Stimulated activated naive B cell treated with anti-CD40 and anti-IgM and Interleukin-4, amounts not matched to agents 10 μg/mL and 1 μg/mL and 100 μg/mL, for 72 hours (primary cell): ENCODE results near the gene OR51F2.
"Not testable (repeated sequence)": the region's sequence is repeated elsewhere in the genome, so short reads cannot be mapped to it uniquely, and the experiment has no call there.

ENCODE experiments used
- ATAC-seq, 2 donors: fragments of 150-1000 bp; cut with Tn5 transposase; replicated peaks; 2 replicates each; pipeline ENCODE4 v1.10.0; 2021; ENCODE audit warnings: moderate library complexity in 1 of 2
- DNase-seq: peaks from one replicate; pipeline ENCODE4 v3.0.0; 2021
- H3K27ac Mint-ChIP-seq: one replicate; pipeline ENCODE4 v1.8.0; 2022; ENCODE audit warnings: mild to moderate bottlenecking, mixed read lengths
- H3K27me3 Mint-ChIP-seq, 2 donors: one replicate each; pipeline ENCODE4 v1.8.0; 2022; ENCODE audit warnings: mixed read lengths in 2 of 2
- H3K36me3 Mint-ChIP-seq, 2 donors: one replicate each; pipeline ENCODE4 v1.8.0; 2022; ENCODE audit warnings: mixed read lengths in 2 of 2, mild to moderate bottlenecking in 1 of 2
- H3K4me1 Mint-ChIP-seq, 2 donors: one replicate each; pipeline ENCODE4 v1.8.0; 2022; ENCODE audit warnings: mixed read lengths in 2 of 2, mild to moderate bottlenecking in 1 of 2
- H3K4me3 Mint-ChIP-seq, 2 donors: one replicate each; pipeline ENCODE4 v1.8.0; 2022; ENCODE audit warnings: mild to moderate bottlenecking in 2 of 2, mixed read lengths in 2 of 2, moderate library complexity in 1 of 2
- H3K9me3 Mint-ChIP-seq, 2 donors: one replicate each; pipeline ENCODE4 v1.8.0; 2022; ENCODE audit warnings: mixed read lengths in 2 of 2, mild to moderate bottlenecking in 1 of 2

OR51F2 gene

GRCh38 chr11:4821021-4821420 is at the start of gene OR51F2:
TSS of gene OR51F2 (plus strand) at chr11:4821321. CDS start at chr11:4821422, 101 bp downstream.
- Mint-ChIP-seq H3K36me3 (no peaks in the 10 kb centered on the region), H3K4me3 (no peak within 1 kb of the TSS), H3K4me1 (no peaks in the 10 kb centered on the region), H3K27me3 (peaks cover 10 to 18% of the 10 kb centered on the region in 2 donors), H3K9me3 (no peaks in the 10 kb centered on the region), H3K27ac (no peak within 1 kb of the TSS)
- ATAC-seq, result no peak
- no peak for DNase-seq

GRCh38 chr11:4782454-4782853 is 38.7 kb upstream of the OR51F2 start:
- no peak overlapping the region for H3K27ac Mint-ChIP-seq
- H3K9me3 Mint-ChIP-seq, result peaks cover 8 to 14% of the 10 kb centered on the region in 2 donors
- H3K36me3 Mint-ChIP-seq, result no peaks in the 10 kb centered on the region
- no peaks in the 10 kb centered on the region for H3K4me1 Mint-ChIP-seq
- H3K27me3 Mint-ChIP-seq, result peaks cover 0 to 10% of the 10 kb centered on the region in 2 donors
- ATAC-seq (no peak), DNase-seq (no peak)
- H3K4me3 Mint-ChIP-seq, result no peak overlapping the region

GRCh38 chr11:4797206-4797605 is 23.9 kb upstream of the OR51F2 start:
- Mint-ChIP-seq H3K4me3 (no peak overlapping the region), H3K27ac (no peak overlapping the region), H3K36me3 (no peaks in the 10 kb centered on the region), H3K9me3 (no peaks in the 10 kb centered on the region), H3K4me1 (no peaks in the 10 kb centered on the region), H3K27me3 (peaks cover 0 to 5% of the 10 kb centered on the region in 2 donors)
- DNase-seq (no peak), ATAC-seq (no peak)

- no peaks in the 10 kb centered on the region for H3K27me3 Mint-ChIP-seq
- ATAC-seq (no peak), DNase-seq (no peak)
- no peaks in the 10 kb centered on the region for H3K4me1 Mint-ChIP-seq
- no peaks in the 10 kb centered on the region for H3K36me3 Mint-ChIP-seq
- H3K9me3 Mint-ChIP-seq, result no peaks in the 10 kb centered on the region
- H3K4me3 Mint-ChIP-seq, result no peak overlapping the region
- H3K27ac Mint-ChIP-seq, result no peak overlapping the region
Measured at GRCh38 chr11:4798427-4799183, 22.5 kb upstream of the OR51F2 start.

GRCh38 chr11:4801316-4801715 is 19.8 kb upstream of the OR51F2 start:
- not testable (repeated sequence) for H3K36me3 Mint-ChIP-seq, DNase-seq, H3K4me1 Mint-ChIP-seq, H3K27me3 Mint-ChIP-seq, H3K4me3 Mint-ChIP-seq, H3K27ac Mint-ChIP-seq, H3K9me3 Mint-ChIP-seq, ATAC-seq

- Mint-ChIP-seq H3K4me1 (no peaks in the 10 kb centered on the region), H3K9me3 (no peaks in the 10 kb centered on the region), H3K4me3 (no peak within 1 kb of the TSS), H3K36me3 (no peaks in the 10 kb centered on the region), H3K27ac (no peak within 1 kb of the TSS), H3K27me3 (peaks cover 0 to 4% of the 10 kb centered on the region in 2 donors)
- no peak for DNase-seq
- no peak for ATAC-seq
Measured at GRCh38 chr11:4804280-4804679, 16.8 kb upstream of the OR51F2 start, which contains the start of gene OR52R1. TSS of gene OR52R1 (minus strand) at chr11:4804380. CDS start at chr11:4804380, 0 bp downstream.

- no peak overlapping the region for H3K4me3 Mint-ChIP-seq
- DNase-seq (no peak), ATAC-seq (no peak)
- H3K9me3 Mint-ChIP-seq, result no peaks in the 10 kb centered on the region
- peaks cover 0 to 7% of the 10 kb centered on the region in 2 donors for H3K27me3 Mint-ChIP-seq
- no peak overlapping the region for H3K27ac Mint-ChIP-seq
- H3K36me3 Mint-ChIP-seq, result no peaks in the 10 kb centered on the region
- H3K4me1 Mint-ChIP-seq, result no peaks in the 10 kb centered on the region
Measured at GRCh38 chr11:4808476-4808875, 12.6 kb upstream of the OR51F2 start.

- H3K27me3 Mint-ChIP-seq, result peaks cover 0 to 3% of the 10 kb centered on the region in 2 donors
- ATAC-seq (no peak), DNase-seq (no peak)
- H3K4me3 Mint-ChIP-seq, result no peak overlapping the region
- no peak overlapping the region for H3K27ac Mint-ChIP-seq
- H3K36me3 Mint-ChIP-seq, result no peaks in the 10 kb centered on the region
- H3K4me1 Mint-ChIP-seq, result no peaks in the 10 kb centered on the region
- H3K9me3 Mint-ChIP-seq, result no peaks in the 10 kb centered on the region
Measured at GRCh38 chr11:4809246-4809645, 11.9 kb upstream of the OR51F2 start.

- H3K27ac Mint-ChIP-seq, result no peak overlapping the region
- ATAC-seq (no peak), DNase-seq (no peak)
- no peak overlapping the region for H3K4me3 Mint-ChIP-seq
- no peaks in the 10 kb centered on the region for H3K9me3 Mint-ChIP-seq
- no peaks in the 10 kb centered on the region for H3K4me1 Mint-ChIP-seq
- no peaks in the 10 kb centered on the region for H3K36me3 Mint-ChIP-seq
- H3K27me3 Mint-ChIP-seq, result peaks cover 10 to 18% of the 10 kb centered on the region in 2 donors
Measured at GRCh38 chr11:4825132-4825531, 4.0 kb downstream of the OR51F2 start.

GRCh38 chr11:4826425-4826824 is 5.3 kb downstream of the OR51F2 start:
- H3K36me3 Mint-ChIP-seq, result no peaks in the 10 kb centered on the region
- H3K27me3 Mint-ChIP-seq, result peaks cover 10 to 17% of the 10 kb centered on the region in 2 donors
- no peak overlapping the region for H3K27ac Mint-ChIP-seq
- no peak overlapping the region for H3K4me3 Mint-ChIP-seq
- ATAC-seq (no peak), DNase-seq (no peak)
- H3K4me1 Mint-ChIP-seq, result no peaks in the 10 kb centered on the region
- H3K9me3 Mint-ChIP-seq, result no peaks in the 10 kb centered on the region

GRCh38 chr11:4830346-4830745 is 9.2 kb downstream of the OR51F2 start:
- no peaks in the 10 kb centered on the region for H3K9me3 Mint-ChIP-seq
- DNase-seq (no peak), ATAC-seq (no peak)
- no peak overlapping the region for H3K27ac Mint-ChIP-seq
- H3K36me3 Mint-ChIP-seq, result no peaks in the 10 kb centered on the region
- no peaks in the 10 kb centered on the region for H3K4me1 Mint-ChIP-seq
- H3K27me3 Mint-ChIP-seq, result peaks cover 0 to 9% of the 10 kb centered on the region in 2 donors
- no peak overlapping the region for H3K4me3 Mint-ChIP-seq

GRCh38 chr11:4830909-4831308 is 9.8 kb downstream of the OR51F2 start:
- Mint-ChIP-seq H3K4me3 (no peak overlapping the region), H3K4me1 (no peaks in the 10 kb centered on the region), H3K9me3 (no peaks in the 10 kb centered on the region), H3K36me3 (no peaks in the 10 kb centered on the region), H3K27ac (no peak overlapping the region), H3K27me3 (peaks cover 0 to 9% of the 10 kb centered on the region in 2 donors)
- ATAC-seq, result peak in 1 of 2 donors; percentile 25
- DNase-seq, result no peak

- Mint-ChIP-seq H3K9me3 (peaks cover 0 to 5% of the 10 kb centered on the region in 2 donors), H3K27me3 (peaks cover 0 to 5% of the 10 kb centered on the region in 2 donors), H3K27ac (no peak overlapping the region), H3K36me3 (no peaks in the 10 kb centered on the region), H3K4me3 (no peak overlapping the region), H3K4me1 (no peaks in the 10 kb centered on the region)
- no peak for DNase-seq
- no peak for ATAC-seq
Measured at GRCh38 chr11:4839851-4840549, 18.9 kb downstream of the OR51F2 start.

- Mint-ChIP-seq H3K27ac (no peak within 1 kb of the TSS), H3K4me1 (no peaks in the 10 kb centered on the region), H3K4me3 (no peak within 1 kb of the TSS), H3K36me3 (no peaks in the 10 kb centered on the region), H3K9me3 (no peaks in the 10 kb centered on the region), H3K27me3 (peaks cover 9 to 12% of the 10 kb centered on the region in 2 donors)
- ATAC-seq (no peak), DNase-seq (no peak)
Measured at GRCh38 chr11:4848908-4849532, 27.9 kb downstream of the OR51F2 start, which contains the start of gene OR51S1. TSS of gene OR51S1 (minus strand) at chr11:4849208. CDS start at chr11:4849208, 0 bp downstream.
